MM.1S (cell line): ENCODE data around the gene IL5.
"Not testable (repeated sequence)": the region's sequence is repeated elsewhere in the genome, so short reads cannot be mapped to it uniquely, and the experiment has no call there.

ENCODE experiments used
- DNase-seq: peaks from one replicate; pipeline ENCODE4 v3.0.0-alpha.2; 2015
- H2AFZ ChIP-seq: fragments of 300-600 bp; sonication (generic); 2 replicates; pipeline ENCODE4 v1.6.0; 2016; ENCODE audit warnings: antibody characterized with exemption, low read length
- H3F3A ChIP-seq: fragments of 300-600 bp; sonication (generic); 2 replicates; pipeline ENCODE4 v1.6.1; 2016; ENCODE audit warnings: mild to moderate bottlenecking, antibody characterized with exemption, low read length, moderate library complexity, mixed read lengths; ENCODE audit not compliant: insufficient read depth
- H3K27ac ChIP-seq: fragments of 300-600 bp; sonication (generic); 2 replicates; pipeline ENCODE4 v1.5.1; 2016; ENCODE audit warnings: mild to moderate bottlenecking, low read length
- H3K27me3 ChIP-seq: fragments of 300-600 bp; sonication (generic); replicated peaks from 2 replicates; pipeline ENCODE4 v1.6.0; 2016; ENCODE audit warnings: low read length; ENCODE audit not compliant: insufficient read depth
- H3K36me3 ChIP-seq: fragments of 300-600 bp; sonication (generic); replicated peaks from 2 replicates; pipeline ENCODE4 v1.6.1; 2016; ENCODE audit warnings: mild to moderate bottlenecking, low read length, mixed read lengths; ENCODE audit not compliant: insufficient read depth
- H3K4me1 ChIP-seq: fragments of 300-600 bp; sonication (generic); 2 replicates; pipeline ENCODE4 v1.6.1; 2016; ENCODE audit warnings: low read length, mixed read lengths
- H3K4me2 ChIP-seq: fragments of 300-600 bp; sonication (generic); 2 replicates; pipeline ENCODE4 v1.6.0; 2016; ENCODE audit warnings: low read depth, low read length
- H3K4me3 ChIP-seq: fragments of 300-600 bp; sonication (generic); 2 replicates; pipeline ENCODE4 v1.5.1; 2016; ENCODE audit warnings: low read length, mixed read lengths
- H3K79me2 ChIP-seq: fragments of 300-600 bp; sonication (generic); 2 replicates; pipeline ENCODE4 v1.6.1; 2016; ENCODE audit warnings: mixed run types, low read length, mixed read lengths
- H3K9ac ChIP-seq: fragments of 300-600 bp; sonication (generic); 2 replicates; pipeline ENCODE4 v1.6.1; 2016; ENCODE audit warnings: low read length, mixed read lengths
- H3K9me2 ChIP-seq: fragments of 300-600 bp; sonication (generic); replicated peaks from 2 replicates; pipeline ENCODE4 v1.6.1; 2016; ENCODE audit warnings: mild to moderate bottlenecking, low read length, mixed read lengths; ENCODE audit not compliant: insufficient read depth
- H3K9me3 ChIP-seq: fragments of 300-600 bp; sonication (generic); replicated peaks from 2 replicates; pipeline ENCODE4 v1.6.1; 2016; ENCODE audit warnings: mild to moderate bottlenecking, low read length, mixed read lengths; ENCODE audit not compliant: insufficient read depth
- H4K20me1 ChIP-seq: fragments of 300-600 bp; sonication (generic); 2 replicates; pipeline ENCODE4 v1.6.1; 2016; ENCODE audit warnings: mild to moderate bottlenecking, low read length, moderate library complexity, mixed read lengths; ENCODE audit not compliant: insufficient read depth
- EZH2 ChIP-seq: fragments of 300-600 bp; sonication (generic); optimal IDR thresholded peaks from 2 replicates; pipeline ENCODE3; 2017; ENCODE audit warnings: low read depth, mild to moderate bottlenecking, antibody characterized with exemption, low read length, mixed read lengths
- EZH2phosphoT487 ChIP-seq: fragments of 300-600 bp; sonication (generic); IDR thresholded peaks from 2 replicates; pipeline ENCODE4 v1.6.1; 2018; ENCODE audit warnings: antibody characterized with exemption, low read length
- TF ChIP-seq, protein P1 (sequence below): fragments of 300-600 bp; sonication (generic); IDR thresholded peaks from 2 replicates; pipeline ENCODE4 v1.5.1; 2016; ENCODE audit warnings: antibody characterized with exemption, low read length, mixed read lengths

The IL5 gene

DNA sequence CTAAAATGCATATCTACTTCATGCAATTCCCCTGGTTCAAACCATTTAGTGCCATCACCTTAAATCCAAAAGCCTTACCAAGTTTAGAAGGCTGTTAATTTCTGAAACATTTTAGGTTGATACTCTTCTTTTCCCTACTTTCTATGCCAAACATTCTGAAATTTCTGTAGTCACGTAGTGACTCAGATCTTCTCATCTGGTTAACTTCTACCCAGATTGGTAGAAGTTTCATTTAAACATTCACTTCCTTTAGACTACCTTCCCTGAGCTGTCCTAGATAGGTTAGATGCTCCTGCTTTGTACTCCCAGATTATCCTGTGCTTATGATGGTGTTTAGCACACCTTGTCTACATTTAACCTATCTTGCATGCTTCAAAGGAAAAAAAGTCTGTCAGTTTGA, 23.3 kb upstream of the IL5 start:
- 0 out of 2 replicates have a peak, but pooled peaks cover 2% of the 10 kb centered on the region for H3K36me3 ChIP-seq
- no peaks in the 10 kb centered on the region for H3F3A ChIP-seq
- no peak overlapping the region for H2AFZ ChIP-seq
- no peaks in the 10 kb centered on the region for H3K9me3 ChIP-seq
- no peak for DNase-seq
- no peak overlapping the region for H3K4me3 ChIP-seq
- no peaks in the 10 kb centered on the region for H4K20me1 ChIP-seq
- H3K27me3 ChIP-seq = no peaks in the 10 kb centered on the region
- peaks cover 9% of the 10 kb centered on the region; the same call in 1 of the 2 replicates for H3K79me2 ChIP-seq
- H3K9ac ChIP-seq = no peak overlapping the region
- no peaks in the 10 kb centered on the region for H3K4me1 ChIP-seq
- H3K9me2 ChIP-seq = no peaks in the 10 kb centered on the region
- H3K4me2 ChIP-seq = no peak overlapping the region
- H3K27ac ChIP-seq = no peak overlapping the region
- TF ChIP-seq EZH2phosphoT487 (no peak), EZH2 (no peak)
- TF ChIP-seq, protein P1, sequence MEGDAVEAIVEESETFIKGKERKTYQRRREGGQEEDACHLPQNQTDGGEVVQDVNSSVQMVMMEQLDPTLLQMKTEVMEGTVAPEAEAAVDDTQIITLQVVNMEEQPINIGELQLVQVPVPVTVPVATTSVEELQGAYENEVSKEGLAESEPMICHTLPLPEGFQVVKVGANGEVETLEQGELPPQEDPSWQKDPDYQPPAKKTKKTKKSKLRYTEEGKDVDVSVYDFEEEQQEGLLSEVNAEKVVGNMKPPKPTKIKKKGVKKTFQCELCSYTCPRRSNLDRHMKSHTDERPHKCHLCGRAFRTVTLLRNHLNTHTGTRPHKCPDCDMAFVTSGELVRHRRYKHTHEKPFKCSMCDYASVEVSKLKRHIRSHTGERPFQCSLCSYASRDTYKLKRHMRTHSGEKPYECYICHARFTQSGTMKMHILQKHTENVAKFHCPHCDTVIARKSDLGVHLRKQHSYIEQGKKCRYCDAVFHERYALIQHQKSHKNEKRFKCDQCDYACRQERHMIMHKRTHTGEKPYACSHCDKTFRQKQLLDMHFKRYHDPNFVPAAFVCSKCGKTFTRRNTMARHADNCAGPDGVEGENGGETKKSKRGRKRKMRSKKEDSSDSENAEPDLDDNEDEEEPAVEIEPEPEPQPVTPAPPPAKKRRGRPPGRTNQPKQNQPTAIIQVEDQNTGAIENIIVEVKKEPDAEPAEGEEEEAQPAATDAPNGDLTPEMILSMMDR = no peak

DNA sequence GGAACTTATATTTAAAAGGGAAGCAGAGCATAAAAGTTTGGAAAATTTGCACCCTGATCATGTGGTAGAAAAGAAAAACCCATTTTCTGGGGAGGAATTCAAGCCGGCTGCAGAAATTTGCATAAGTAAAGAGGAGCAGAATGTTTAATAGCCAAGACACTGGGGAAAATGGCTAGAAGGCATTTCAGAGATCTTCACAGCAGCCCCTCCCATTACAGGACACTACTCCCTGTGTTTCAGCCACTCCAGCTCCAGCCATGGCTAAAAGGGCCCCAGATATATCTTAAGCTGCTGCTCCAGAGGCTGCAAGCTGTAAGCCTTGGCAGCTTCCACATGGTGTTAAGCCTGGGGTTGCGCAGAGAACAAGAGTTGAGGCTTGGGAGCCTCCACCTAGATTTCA, 21.2 kb upstream of the IL5 start:
- not testable (repeated sequence) for H3K9me2 ChIP-seq, H3K36me3 ChIP-seq, DNase-seq, H4K20me1 ChIP-seq, H3K4me1 ChIP-seq, H3F3A ChIP-seq, H3K9ac ChIP-seq, H3K27me3 ChIP-seq, H3K4me3 ChIP-seq, H2AFZ ChIP-seq, H3K4me2 ChIP-seq, H3K27ac ChIP-seq, H3K9me3 ChIP-seq
- H3K79me2 ChIP-seq = peaks cover 17% of the 10 kb centered on the region

DNA sequence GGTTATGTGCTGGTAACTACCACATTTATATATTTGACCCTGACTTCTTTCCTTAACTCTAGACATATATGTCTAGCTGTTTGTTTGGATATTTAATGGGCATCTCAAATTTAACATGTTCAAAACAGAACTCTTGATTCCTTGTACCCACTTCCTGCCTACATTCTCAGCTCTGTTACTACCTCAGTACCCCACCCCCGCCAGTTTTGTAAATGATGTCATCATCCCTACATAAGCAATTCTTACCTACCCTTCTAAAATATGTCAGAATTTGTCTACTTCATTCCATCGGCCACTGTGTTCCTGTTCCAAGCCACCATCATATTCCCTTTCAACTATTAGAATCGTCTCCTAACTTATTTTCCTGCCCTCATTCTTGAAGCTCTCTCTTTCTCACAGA, 18.3 kb upstream of the IL5 start:
- H3F3A ChIP-seq = peaks cover 6% of the 10 kb centered on the region
- no peak for DNase-seq
- H3K79me2 ChIP-seq = peaks cover 37% of the 10 kb centered on the region
- no peak overlapping the region for H3K4me2 ChIP-seq
- no peaks in the 10 kb centered on the region for H3K27me3 ChIP-seq
- H3K36me3 ChIP-seq = peaks cover 6% of the 10 kb centered on the region; the same call in 1 of the 2 replicates
- H3K4me3 ChIP-seq = no peak overlapping the region
- no peaks in the 10 kb centered on the region for H4K20me1 ChIP-seq
- TF ChIP-seq, protein P1 = no peak
- TF ChIP-seq EZH2 (no peak), EZH2phosphoT487 (no peak)
- H3K9ac ChIP-seq = no peak overlapping the region
- H3K4me1 ChIP-seq = peaks cover 4% of the 10 kb centered on the region
- no peak overlapping the region for H3K27ac ChIP-seq
- H2AFZ ChIP-seq = no peak overlapping the region
- no peaks in the 10 kb centered on the region for H3K9me3 ChIP-seq
- no peaks in the 10 kb centered on the region for H3K9me2 ChIP-seq

DNA sequence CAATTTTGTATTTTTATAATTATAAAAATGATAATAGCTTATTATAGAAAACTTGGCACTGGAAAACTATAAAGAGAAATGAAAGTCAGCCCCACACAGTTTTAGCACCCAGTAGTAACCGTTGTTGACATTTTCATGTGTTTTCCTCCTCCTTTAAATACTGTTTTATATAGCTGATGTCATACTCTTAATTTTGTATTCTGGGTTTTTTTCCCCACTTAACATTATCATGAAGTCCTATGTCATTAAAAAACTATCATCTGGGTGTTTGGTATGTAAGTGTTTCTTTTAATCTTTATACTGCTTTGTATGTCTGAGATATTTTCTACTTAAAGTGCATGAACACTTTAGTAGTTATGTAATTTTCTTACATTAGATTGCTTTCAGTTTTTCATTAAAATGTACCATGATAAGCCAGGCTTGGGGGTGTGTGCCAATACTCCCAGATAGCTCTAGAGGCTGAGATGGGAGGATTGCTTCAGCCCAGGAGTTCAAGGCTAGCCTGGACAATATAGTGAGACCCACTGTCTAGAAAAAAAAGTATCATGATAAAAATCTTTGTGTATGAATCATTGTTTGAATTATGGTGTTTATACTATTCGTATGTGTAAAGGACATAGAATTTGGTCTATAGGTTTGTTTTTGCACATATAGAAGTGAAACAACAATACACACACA, 16.2 kb upstream of the IL5 start:
- Histone ChIP-seq H3K27ac (no peak overlapping the region), H4K20me1 (no peaks in the 10 kb centered on the region), H3K79me2 (peaks cover 37% of the 10 kb centered on the region), H3K4me2 (no peak overlapping the region), H3K9ac (no peak overlapping the region), H2AFZ (no peak overlapping the region), H3K36me3 (peaks cover 6% of the 10 kb centered on the region; the same call in 1 of the 2 replicates), H3F3A (peaks cover 16% of the 10 kb centered on the region), H3K4me3 (no peak overlapping the region), H3K27me3 (no peaks in the 10 kb centered on the region), H3K4me1 (peaks cover 4% of the 10 kb centered on the region), H3K9me2 (no peaks in the 10 kb centered on the region), H3K9me3 (no peaks in the 10 kb centered on the region)
- TF ChIP-seq EZH2phosphoT487 = no peak
- TF ChIP-seq EZH2 = no peak
- TF ChIP-seq, protein P1 = no peak
- no peak for DNase-seq
